Adrenal gland (tissue), 5 donors: ENCODE measurements around the gene MAN2B2.

ENCODE experiments used
- CTCF ChIP-seq, 6 experiments: fragments of 450-650 bp in 4 of 6; fragments of 200-600 bp in 2 of 6; sonication (generic) in 1 of 6; IDR thresholded peaks; 1 replicate in 5 of 6; 2 replicates in 1 of 6; pipeline versions ENCODE4 v1.5.1 to v1.8.0; 2016 to 2021; ENCODE audit warnings: antibody characterized with exemption in 6 of 6, mild to moderate bottlenecking in 2 of 6, moderate library complexity in 1 of 6
- POLR2A ChIP-seq, 2 donors: fragments of 450-650 bp; IDR thresholded peaks; one replicate each; pipeline ENCODE4 v1.6.1; 2017; ENCODE audit warnings: antibody characterized with exemption in 2 of 2, mild to moderate bottlenecking in 2 of 2, moderate library complexity in 1 of 2
- donor health status: DM: no; HTN: no; CAD: no.

GRCh38 chr4:6621556-6621927 is 46.6 kb downstream of the MAN2B2 start:
- TF ChIP-seq CTCF (IDR thresholded peaks at IDR 0.05) (no peak), POLR2A (IDR thresholded peaks at IDR 0.05) (no peak)
